Ishikawa (cell line): ENCODE data around the gene RASL11A.

Experiments
- CEBPB ChIP-seq: IDR thresholded peaks from 2 replicates; pipeline ENCODE4 v1.6.1; 2012
- CREB1 ChIP-seq: IDR thresholded peaks from 2 replicates; pipeline ENCODE4 v1.6.1; 2012; ENCODE audit warnings: low read depth
- EGR1 ChIP-seq: IDR thresholded peaks from 2 replicates; pipeline ENCODE4 v1.6.1; 2012
- EP300 ChIP-seq: IDR thresholded peaks from 2 replicates; pipeline ENCODE4 v1.6.1; 2012; ENCODE audit warnings: borderline replicate concordance
- FOXM1 ChIP-seq: IDR thresholded peaks from 2 replicates; pipeline ENCODE4 v1.6.1; 2012; ENCODE audit warnings: low read depth, borderline replicate concordance
- MAX ChIP-seq: IDR thresholded peaks from 2 replicates; pipeline ENCODE4 v1.6.1; 2012
- NFIC ChIP-seq: IDR thresholded peaks from 2 replicates; pipeline ENCODE4 v1.6.1; 2012
- RAD21 ChIP-seq: IDR thresholded peaks from 2 replicates; pipeline ENCODE4 v1.6.1; 2012; ENCODE audit warnings: low read depth
- REST ChIP-seq: IDR thresholded peaks from 2 replicates; pipeline ENCODE4 v1.6.1; 2012; ENCODE audit warnings: low read depth, mild to moderate bottlenecking
- TAF1 ChIP-seq: IDR thresholded peaks from 2 replicates; pipeline ENCODE4 v1.6.1; 2012; ENCODE audit warnings: low read depth, mild to moderate bottlenecking
- TCF12 ChIP-seq: IDR thresholded peaks from 2 replicates; pipeline ENCODE4 v1.6.1; 2012; ENCODE audit warnings: low read depth
- TEAD4 ChIP-seq: IDR thresholded peaks from 2 replicates; pipeline ENCODE4 v1.6.1; 2012
- USF1 ChIP-seq: IDR thresholded peaks from 2 replicates; pipeline ENCODE4 v1.6.1; 2012
- YY1 ChIP-seq: IDR thresholded peaks from 2 replicates; pipeline ENCODE4 v1.6.1; 2012; ENCODE audit warnings: low read depth
- ZBTB7A ChIP-seq: IDR thresholded peaks from 2 replicates; pipeline ENCODE4 v1.6.1; 2012; ENCODE audit warnings: low read depth

Gene RASL11A

GRCh38 chr13:27274631-27275030, 4.0 kb downstream of the RASL11A start:
- TF ChIP-seq NFIC, result no peak
- TF ChIP-seq CEBPB, result no peak

GRCh38 chr13:27276188-27276587, 5.6 kb downstream of the RASL11A start:
- TF ChIP-seq CEBPB (no peak), USF1 (no peak), TCF12 (no peak), EGR1 (no peak), NFIC (no peak), FOXM1 (no peak), ZBTB7A (no peak), TEAD4 (no peak), REST (no peak), CREB1 (no peak), EP300 (no peak), RAD21 (no peak), YY1 (no peak), TAF1 (no peak)

GRCh38 chr13:27279506-27279905, 8.9 kb downstream of the RASL11A start:
- TF ChIP-seq NFIC (no peak), YY1 (no peak), FOXM1 (no peak), REST (no peak), CEBPB (no peak), EGR1 (no peak), MAX (no peak), TCF12 (no peak), TEAD4 (no peak), TAF1 (no peak), ZBTB7A (no peak), RAD21 (no peak)

GRCh38 chr13:27280009-27280656, 9.5 kb downstream of the RASL11A start:
- no peak for TF ChIP-seq TAF1
- TF ChIP-seq MAX, result no peak
- no peak for TF ChIP-seq FOXM1
- TF ChIP-seq EP300, result no peak
- no peak for TF ChIP-seq EGR1
- TF ChIP-seq RAD21, result no peak
- TF ChIP-seq CEBPB, result no peak

- no peak for TF ChIP-seq RAD21
- TF ChIP-seq REST, result no peak
These were observed 10.2 kb downstream of the RASL11A start for GRCh38 chr13:27280841-27281240.

GRCh38 chr13:27281420-27281819, 10.8 kb downstream of the RASL11A start:
- TF ChIP-seq TAF1 (no peak), TCF12 (no peak), EP300 (no peak), CREB1 (no peak), EGR1 (no peak), REST (no peak), YY1 (no peak), USF1 (no peak)
